Stomach smooth muscle (tissue), 2 donors: ENCODE results near the gene PADI4.

ENCODE experiments used
- H3K27ac ChIP-seq: one replicate; pipeline ENCODE4 v1.7.0; 2013; ENCODE audit warnings: mild to moderate bottlenecking, low read length, inconsistent platforms
- H3K27me3 ChIP-seq, 2 donors: one replicate each; pipeline ENCODE4 v1.7.0; 2013; ENCODE audit warnings: low read length in 2 of 2; ENCODE audit not compliant: insufficient read depth in 2 of 2, control insufficient read depth in 1 of 2
- H3K36me3 ChIP-seq, 2 donors: one replicate each; pipeline ENCODE4 v1.7.0; 2013; ENCODE audit warnings: low read length in 2 of 2; ENCODE audit not compliant: control insufficient read depth in 2 of 2, insufficient read depth in 2 of 2
- H3K4me1 ChIP-seq: one replicate; pipeline ENCODE4 v1.7.0; 2013; ENCODE audit warnings: low read length; ENCODE audit not compliant: control insufficient read depth, insufficient read depth
- H3K4me3 ChIP-seq, 2 donors: one replicate each; pipeline ENCODE4 v1.7.0; 2013; ENCODE audit warnings: low read length in 2 of 2
- H3K9ac ChIP-seq, 2 donors: one replicate each; pipeline ENCODE4 v1.7.0; 2013; ENCODE audit warnings: low read length in 2 of 2, mild to moderate bottlenecking in 1 of 2
- H3K9me3 ChIP-seq, 2 donors: one replicate each; pipeline ENCODE4 v1.7.0; 2013; ENCODE audit warnings: low read length in 2 of 2; ENCODE audit not compliant: control insufficient read depth in 2 of 2
- donor health status: healthy.
- donor health status: Pancreatic carcinoma.

The PADI4 gene

GRCh38 chr1:17282836-17283235, 25.2 kb upstream of the PADI4 start:
- Histone ChIP-seq H3K9ac (no peak overlapping the region), H3K27me3 (peaks cover 3 to 15% of the 10 kb centered on the region in 2 donors), H3K4me3 (no peak overlapping the region), H3K27ac (no peak overlapping the region), H3K9me3 (no peaks in the 10 kb centered on the region), H3K36me3 (no peaks in the 10 kb centered on the region), H3K4me1 (no peaks in the 10 kb centered on the region)

DNA sequence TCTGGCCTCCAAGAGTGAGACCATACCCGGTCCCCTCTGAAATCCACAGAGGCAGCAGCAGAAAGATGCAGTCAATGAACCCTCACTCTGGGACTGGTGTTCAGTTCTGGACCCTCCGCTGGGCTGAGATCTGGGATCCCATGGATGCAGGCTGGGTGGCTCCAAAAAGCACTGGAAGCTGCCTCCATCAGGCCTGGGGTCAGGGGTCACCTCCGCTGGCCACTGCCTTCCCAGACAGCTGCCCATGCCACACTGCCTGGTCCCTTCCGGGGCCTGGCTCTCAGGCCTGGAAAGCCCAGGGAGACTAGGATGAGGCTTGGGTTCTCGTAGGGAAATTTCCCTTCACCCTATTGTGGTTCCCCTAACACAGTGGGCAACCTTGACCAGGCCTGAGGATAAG, 21.4 kb upstream of the PADI4 start:
- Histone ChIP-seq H3K36me3 (no peaks in the 10 kb centered on the region), H3K4me3 (no peak overlapping the region), H3K27ac (no peak overlapping the region), H3K4me1 (no peaks in the 10 kb centered on the region), H3K9me3 (no peaks in the 10 kb centered on the region), H3K9ac (no peak overlapping the region), H3K27me3 (peaks cover 12 to 13% of the 10 kb centered on the region in 2 donors)

DNA sequence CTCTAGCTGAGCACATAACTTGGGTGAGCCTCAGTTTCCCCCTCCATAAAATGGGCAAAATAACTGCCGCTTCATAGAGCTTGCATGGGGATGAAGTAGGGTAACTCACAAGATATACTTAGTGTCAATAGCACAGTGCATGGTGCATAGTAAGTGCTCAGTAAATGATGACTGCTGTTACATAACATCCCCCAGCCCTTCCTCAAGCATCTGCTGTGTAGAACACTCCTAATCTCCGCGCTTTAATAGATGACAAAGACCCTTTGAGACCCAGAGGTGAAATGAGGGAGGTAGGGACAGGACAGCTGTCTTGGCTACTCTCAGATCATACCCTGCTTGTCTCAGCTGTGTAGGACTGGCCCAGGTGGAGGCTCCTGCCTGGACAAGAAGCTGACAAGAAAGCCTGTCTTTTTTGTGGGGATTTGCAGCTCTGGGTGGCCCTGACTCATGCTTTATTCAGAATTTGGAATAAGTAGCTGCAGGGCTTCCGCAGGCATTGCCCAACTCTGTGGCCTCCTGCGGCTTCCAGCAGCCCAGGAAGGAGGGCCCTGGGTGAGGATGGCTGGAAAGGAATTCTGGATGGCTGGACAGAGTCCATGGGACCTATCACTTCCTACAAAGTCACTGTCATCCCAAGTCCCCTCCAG, 20.7 kb upstream of the PADI4 start:
- H3K4me3 ChIP-seq: no peak overlapping the region
- no peaks in the 10 kb centered on the region for H3K9me3 ChIP-seq
- H3K27me3 ChIP-seq: peaks cover 12 to 13% of the 10 kb centered on the region in 2 donors
- no peaks in the 10 kb centered on the region for H3K4me1 ChIP-seq
- no peak overlapping the region for H3K27ac ChIP-seq
- no peaks in the 10 kb centered on the region for H3K36me3 ChIP-seq
- no peak overlapping the region for H3K9ac ChIP-seq

- H3K9me3 ChIP-seq: no peaks in the 10 kb centered on the region
- H3K27ac ChIP-seq: no peak overlapping the region
- no peak overlapping the region for H3K4me3 ChIP-seq
- H3K36me3 ChIP-seq: no peaks in the 10 kb centered on the region
- H3K9ac ChIP-seq: no peak overlapping the region
- no peaks in the 10 kb centered on the region for H3K4me1 ChIP-seq
- peaks cover 12% of the 10 kb centered on the region in 2 donors for H3K27me3 ChIP-seq
Measured at GRCh38 chr1:17289721-17290120, 18.3 kb upstream of the PADI4 start.

DNA sequence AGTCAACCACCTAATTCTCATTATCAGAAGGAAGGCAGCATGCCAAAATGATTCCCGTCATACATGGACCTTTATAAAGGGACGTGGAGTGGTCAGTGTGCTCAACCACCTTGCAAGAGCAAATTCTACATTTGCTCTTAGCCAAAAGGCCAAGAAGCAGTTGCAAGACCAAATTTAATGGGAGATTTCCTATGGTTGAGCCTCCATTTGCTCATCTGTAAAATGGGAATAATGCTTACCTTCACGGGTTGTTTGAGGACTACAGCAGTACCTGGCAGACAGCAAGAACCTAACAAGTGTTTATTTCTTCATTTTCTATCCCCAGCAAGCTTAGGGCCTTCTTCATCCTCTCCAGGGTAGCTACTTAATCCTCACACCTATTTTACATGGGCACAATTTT, 17.4 kb upstream of the PADI4 start:
- H3K27me3 ChIP-seq: peaks cover 12% of the 10 kb centered on the region in 2 donors
- H3K9ac ChIP-seq: no peak overlapping the region
- no peaks in the 10 kb centered on the region for H3K9me3 ChIP-seq
- no peaks in the 10 kb centered on the region for H3K4me1 ChIP-seq
- no peak overlapping the region for H3K4me3 ChIP-seq
- H3K36me3 ChIP-seq: no peaks in the 10 kb centered on the region
- no peak overlapping the region for H3K27ac ChIP-seq

GRCh38 chr1:17292299-17293160, 15.5 kb upstream of the PADI4 start:
- H3K4me1 ChIP-seq: no peaks in the 10 kb centered on the region
- no peak overlapping the region for H3K27ac ChIP-seq
- no peak overlapping the region for H3K9ac ChIP-seq
- H3K9me3 ChIP-seq: peaks cover 3% of the 10 kb centered on the region in 2 donors
- peaks cover 11 to 12% of the 10 kb centered on the region in 2 donors for H3K27me3 ChIP-seq
- no peaks in the 10 kb centered on the region for H3K36me3 ChIP-seq
- no peak overlapping the region for H3K4me3 ChIP-seq

- H3K36me3 ChIP-seq: no peaks in the 10 kb centered on the region
- H3K9ac ChIP-seq: no peak overlapping the region
- H3K9me3 ChIP-seq: peaks cover 3 to 5% of the 10 kb centered on the region in 2 donors
- peaks cover 8 to 12% of the 10 kb centered on the region in 2 donors for H3K27me3 ChIP-seq
- no peaks in the 10 kb centered on the region for H3K4me1 ChIP-seq
- no peak overlapping the region for H3K27ac ChIP-seq
- H3K4me3 ChIP-seq: no peak overlapping the region
Measured at GRCh38 chr1:17293681-17294425, 14.1 kb upstream of the PADI4 start.

GRCh38 chr1:17295292-17295691, 12.7 kb upstream of the PADI4 start:
- Histone ChIP-seq H3K27ac (no peak overlapping the region), H3K36me3 (no peaks in the 10 kb centered on the region), H3K27me3 (peaks cover 5 to 8% of the 10 kb centered on the region in 2 donors), H3K9me3 (peaks cover 3 to 5% of the 10 kb centered on the region in 2 donors), H3K4me1 (no peaks in the 10 kb centered on the region), H3K9ac (no peak overlapping the region), H3K4me3 (no peak overlapping the region)

GRCh38 chr1:17296086-17296485, 11.9 kb upstream of the PADI4 start:
- no peak overlapping the region for H3K9ac ChIP-seq
- H3K4me3 ChIP-seq: no peak overlapping the region
- H3K27me3 ChIP-seq: peaks cover 0 to 5% of the 10 kb centered on the region in 2 donors
- H3K36me3 ChIP-seq: no peaks in the 10 kb centered on the region
- no peak overlapping the region for H3K27ac ChIP-seq
- H3K9me3 ChIP-seq: peaks cover 3 to 9% of the 10 kb centered on the region in 2 donors
- H3K4me1 ChIP-seq: no peaks in the 10 kb centered on the region

DNA sequence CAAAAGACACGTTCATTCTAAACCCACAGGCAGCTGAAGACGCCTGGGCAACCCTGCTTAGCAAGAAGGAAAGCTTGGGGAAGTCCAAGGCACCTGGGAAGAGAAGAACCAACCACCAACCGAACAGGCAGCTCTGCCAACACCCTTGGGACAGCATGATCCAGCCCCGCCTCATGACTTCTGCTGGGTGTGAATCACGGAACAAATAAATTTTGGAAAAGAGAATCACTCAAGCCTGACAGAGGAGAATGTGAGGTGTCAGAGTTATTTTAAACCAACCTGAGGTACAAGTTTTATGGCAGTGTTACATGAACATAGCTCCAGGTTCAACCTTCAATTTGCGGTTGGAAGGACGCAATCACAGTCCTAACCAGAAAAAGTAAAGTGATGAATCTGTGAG, 10.0 kb upstream of the PADI4 start:
- peaks cover 8 to 9% of the 10 kb centered on the region in 2 donors for H3K9me3 ChIP-seq
- no peaks in the 10 kb centered on the region for H3K4me1 ChIP-seq
- no peaks in the 10 kb centered on the region for H3K36me3 ChIP-seq
- no peak overlapping the region for H3K4me3 ChIP-seq
- no peak overlapping the region for H3K9ac ChIP-seq
- peaks cover 0 to 5% of the 10 kb centered on the region in 2 donors for H3K27me3 ChIP-seq
- H3K27ac ChIP-seq: no peak overlapping the region
